Ramos (cell line): Measurements from ENCODE around the gene TLN1.

Source experiments
- in situ Hi-C: fragments of 300-500 bp; cut with MboI; formaldehyde crosslinking; loops from one replicate; pipeline ENCODE4 v1.14.3; 2022; ENCODE audit warnings: low sequenced_read_pairs; ENCODE audit not compliant: unreplicated experiment

The TLN1 gene

DNA sequence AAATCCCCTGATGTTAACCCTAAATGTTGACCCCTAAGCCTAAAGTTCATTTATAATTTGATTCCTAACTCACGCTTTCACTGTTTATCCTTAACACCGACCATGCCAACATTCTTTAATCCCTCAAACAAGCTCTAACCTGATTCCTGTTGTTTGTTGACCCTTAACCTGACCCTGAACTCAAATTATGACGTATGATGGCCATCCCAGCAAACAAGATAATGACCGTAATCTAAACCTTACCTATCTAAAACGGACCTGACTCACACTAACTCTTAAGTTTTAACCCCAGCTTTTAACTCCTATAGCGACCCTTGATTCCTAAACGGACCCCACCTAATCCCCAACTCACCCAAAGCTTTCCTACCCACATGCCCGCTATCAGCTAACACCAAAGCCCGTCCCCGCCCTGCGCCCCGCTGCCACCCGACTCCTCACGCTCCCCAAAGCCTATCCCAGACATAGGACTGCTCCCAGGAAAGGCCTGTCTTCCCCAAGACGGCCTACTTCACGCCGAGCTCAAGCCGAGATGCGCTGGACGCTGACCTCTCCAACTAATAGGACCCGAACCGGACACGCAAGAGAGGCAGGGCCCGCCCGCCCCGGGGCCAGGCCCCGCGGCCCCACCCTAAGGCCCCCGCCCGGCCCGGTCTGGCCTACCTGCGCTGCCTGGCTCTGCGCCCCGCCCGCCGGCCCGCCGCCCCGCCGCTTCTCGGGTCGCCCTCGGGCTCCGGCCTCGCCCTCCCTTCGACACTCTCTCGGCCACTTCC lies 395 bp downstream of the TLN1 start:
- in situ Hi-C loops = loop anchor here (25.0 kb wide), 1 partner anchor 644 kb away; the partner anchor contains the start of genes FANCG and PIGO

DNA sequence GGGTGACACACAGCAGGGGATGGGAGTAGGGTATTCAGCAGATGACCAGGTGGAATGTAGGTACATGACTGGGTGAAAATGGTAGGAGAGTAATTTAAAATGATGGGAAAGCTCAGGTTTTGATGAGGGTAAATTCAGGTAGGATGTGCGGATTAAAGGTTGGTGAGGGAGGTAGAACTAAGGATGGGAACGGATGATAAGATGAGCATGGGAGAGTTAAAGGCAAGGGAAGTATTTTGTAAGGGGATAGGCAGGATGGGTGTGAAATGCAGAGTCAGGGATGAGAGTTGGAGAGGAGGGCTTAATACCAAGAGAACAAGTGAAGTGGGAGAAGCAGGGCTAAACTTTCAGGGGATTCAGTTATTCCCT lies 1.5 kb downstream of the TLN1 start:
- in situ Hi-C loops = loop anchor here (25.0 kb wide), 1 partner anchor 643 kb away; the partner anchor contains the start of genes FANCG and PIGO

DNA sequence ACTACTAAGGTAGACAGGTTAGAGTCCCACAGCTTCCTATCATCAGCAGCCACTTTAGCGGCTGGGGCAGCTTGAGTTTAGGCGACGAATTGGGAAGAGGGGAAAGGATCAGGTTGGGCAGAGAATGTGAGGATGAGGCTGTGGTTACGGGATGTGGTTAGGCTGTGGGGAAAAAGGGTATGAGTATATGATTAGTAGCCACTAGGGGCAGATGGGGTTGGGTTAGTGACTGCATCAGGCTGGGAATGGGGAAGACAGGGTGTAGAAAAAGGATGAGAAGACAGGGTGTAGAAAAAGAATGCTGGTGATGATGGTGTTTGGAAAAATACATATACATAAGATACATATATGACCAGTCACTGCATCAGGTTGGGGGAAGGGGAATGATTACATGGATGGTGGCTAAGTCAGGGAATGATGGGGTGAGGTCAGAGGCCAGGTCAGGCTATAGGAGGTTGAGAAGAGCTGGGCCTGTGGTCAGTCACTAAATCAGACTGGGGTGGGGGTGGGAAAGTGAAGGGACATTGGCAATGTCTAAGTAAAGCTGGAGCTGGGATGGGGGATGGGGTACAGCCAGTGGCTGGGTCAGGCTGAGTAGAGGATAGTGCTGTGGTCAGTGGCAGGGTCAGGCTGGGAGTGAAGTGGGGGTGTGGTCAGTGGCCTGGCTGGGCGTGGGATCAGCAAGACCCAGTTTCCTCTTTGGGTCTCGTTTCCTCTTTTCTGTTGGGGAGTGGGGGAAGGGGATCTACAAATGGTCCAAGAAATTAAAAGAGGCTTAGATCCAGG lies 2.1 kb downstream of the TLN1 start:
- in situ Hi-C loops = loop anchor here (10.0 to 25.0 kb wide), 2 partner anchors 125 to 643 kb away; partner anchors contain the start of genes FANCG, PIGO and TESK1

DNA sequence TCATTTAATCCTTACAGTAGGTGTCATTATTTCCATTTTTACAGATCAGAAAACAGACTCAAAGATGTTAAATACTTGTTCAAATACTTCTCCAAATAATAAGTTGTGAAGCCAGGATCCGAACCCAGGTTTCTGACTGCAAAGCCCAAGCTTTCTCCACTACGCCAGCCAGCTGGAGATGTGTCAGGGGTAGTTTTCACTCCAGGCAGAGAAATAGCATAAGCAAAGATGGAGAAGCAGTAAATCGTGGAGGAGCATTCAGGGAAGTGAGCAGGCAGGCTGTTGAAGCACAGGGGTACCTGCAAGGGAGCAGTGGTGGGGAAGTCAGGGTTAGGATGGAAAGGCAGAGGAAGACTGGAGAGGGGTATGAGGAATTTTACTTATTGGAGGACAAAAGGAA lies 2.9 kb downstream of the TLN1 start:
- in situ Hi-C loops = loop anchor here (10.0 to 25.0 kb wide), 2 partner anchors 124 to 642 kb away; partner anchors contain the start of genes FANCG, PIGO and TESK1

DNA sequence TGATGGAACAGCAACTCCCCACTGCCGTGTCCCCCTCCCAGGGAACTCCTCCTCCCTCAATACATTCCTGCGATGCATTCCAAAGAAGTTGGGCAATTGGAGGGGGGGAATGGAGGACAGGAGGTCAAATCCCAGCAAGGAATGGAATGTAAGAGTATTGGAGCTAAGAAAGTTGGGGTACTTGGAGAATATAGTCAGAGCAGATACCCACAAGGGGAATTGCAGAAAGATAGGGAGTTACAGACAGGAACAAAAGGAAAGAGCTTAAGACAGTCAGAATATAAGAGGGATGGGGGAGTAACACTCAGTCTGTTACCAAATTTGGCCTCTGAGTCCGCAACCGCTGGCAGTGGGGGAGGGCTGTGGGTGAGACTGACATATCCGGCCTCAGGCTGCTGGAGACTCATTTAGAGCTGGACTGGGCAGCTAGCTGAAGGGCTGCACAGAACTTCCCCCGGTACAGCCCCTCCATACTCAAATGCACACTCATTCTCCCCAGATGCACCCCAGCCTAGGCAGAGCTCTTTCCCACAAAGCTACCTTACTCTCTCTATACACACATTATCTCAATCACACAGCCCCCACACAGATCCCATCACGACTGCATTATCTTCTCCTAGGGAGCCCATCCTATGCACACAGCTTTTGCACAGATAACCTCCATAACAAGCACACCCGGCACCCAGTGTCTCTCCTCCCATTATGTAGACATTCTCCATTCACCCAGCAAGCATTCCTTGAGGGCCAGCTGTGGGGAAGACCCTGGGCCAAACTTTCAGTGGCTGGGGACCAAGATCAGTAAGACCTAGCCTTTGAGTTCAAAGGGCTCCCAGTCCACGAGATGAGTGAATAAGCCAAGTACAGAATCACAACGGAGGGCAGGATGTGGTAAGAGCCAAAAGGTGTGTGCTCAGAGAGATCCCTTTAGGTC lies 3.7 kb downstream of the TLN1 start:
- in situ Hi-C loops = loop anchor here (10.0 to 25.0 kb wide), 2 partner anchors 124 to 641 kb away; partner anchors contain the start of genes FANCG, PIGO and TESK1

DNA sequence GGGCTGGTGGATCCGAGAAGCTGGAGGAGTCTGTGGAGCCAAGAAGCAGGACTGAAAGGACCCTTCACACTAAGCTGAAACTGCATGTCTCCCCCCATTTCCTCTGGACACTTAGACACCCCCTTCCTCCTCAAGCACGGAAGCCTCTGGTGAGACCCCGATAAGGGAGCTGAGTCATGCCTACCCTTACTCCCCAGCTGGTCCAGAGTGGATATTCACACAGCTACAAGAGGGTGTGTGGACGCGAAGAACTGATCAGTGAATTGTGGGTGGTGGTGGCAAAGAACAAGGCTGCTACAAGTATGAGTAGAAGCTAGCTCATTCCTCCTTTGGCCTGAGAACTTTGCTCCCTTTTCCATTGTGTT lies 4.3 kb downstream of the TLN1 start:
- in situ Hi-C loops = loop anchor here (10.0 to 25.0 kb wide), 2 partner anchors 123 to 640 kb away; partner anchors contain the start of genes FANCG, PIGO and TESK1

DNA sequence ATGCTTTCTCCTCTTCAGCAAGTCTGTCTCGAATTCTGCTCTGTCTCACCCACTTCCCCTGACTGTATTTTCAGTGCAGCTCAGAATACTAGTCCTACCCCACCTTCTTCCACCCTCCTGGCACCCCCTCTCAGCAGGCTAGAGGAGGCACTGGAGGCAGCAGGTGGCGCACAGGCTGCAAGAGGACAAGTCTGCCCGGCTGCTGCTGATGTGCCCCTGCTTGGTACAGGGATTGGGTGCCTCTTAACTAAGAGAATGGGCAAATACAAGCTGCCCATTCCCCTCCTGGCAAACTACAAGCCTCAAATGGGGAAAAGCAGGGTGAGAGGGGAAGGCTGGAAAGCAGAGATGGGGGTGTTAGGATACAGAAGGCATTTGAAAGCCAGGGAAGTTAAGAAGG lies 5.1 kb downstream of the TLN1 start:
- in situ Hi-C loops = loop anchor here (10.0 to 25.0 kb wide), 2 partner anchors 122 to 640 kb away; partner anchors contain the start of genes FANCG, PIGO and TESK1

DNA sequence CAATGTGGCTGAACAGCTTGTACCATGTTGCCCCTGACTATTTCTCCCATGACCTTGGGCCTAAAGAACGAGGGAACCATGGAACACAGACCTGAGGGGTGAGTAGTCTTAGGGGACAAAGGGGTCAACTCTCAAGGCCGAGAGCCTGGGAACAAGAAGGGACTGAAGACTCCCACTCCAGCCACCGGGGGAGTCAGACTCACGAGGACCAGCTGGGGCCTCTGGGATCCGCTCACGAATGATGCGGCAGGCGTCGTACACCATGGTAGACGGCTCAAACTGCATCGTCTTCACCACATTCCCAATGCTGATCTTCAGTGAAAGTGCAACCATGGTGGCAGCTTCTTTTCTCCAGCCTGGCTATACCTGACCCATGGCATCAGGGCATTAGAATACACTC lies 6.6 kb downstream of the TLN1 start:
- in situ Hi-C loops = loop anchor here (10.0 to 25.0 kb wide), 2 partner anchors 121 to 638 kb away; partner anchors contain the start of genes FANCG, PIGO and TESK1

DNA sequence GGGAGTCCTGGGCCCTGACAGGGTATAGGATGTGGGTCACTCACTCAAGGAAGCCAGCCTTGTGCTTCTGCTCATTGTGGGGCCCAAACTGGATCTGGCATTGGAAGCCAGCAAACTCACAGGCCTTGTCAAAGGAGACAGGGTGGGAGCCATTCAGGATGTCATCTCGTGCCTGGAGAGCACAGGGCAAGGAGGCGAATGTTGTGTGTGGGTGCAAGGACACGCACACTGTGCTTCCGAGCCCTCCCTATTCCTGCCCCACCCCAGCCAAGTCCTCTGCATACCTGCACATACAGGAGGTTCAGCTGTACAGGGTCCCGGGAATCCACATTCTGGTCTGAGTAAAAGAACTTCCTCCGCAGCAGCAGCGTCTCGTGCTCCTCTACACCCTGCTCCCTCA lies 8.1 kb downstream of the TLN1 start:
- in situ Hi-C loops = loop anchor here (10.0 kb wide), 1 partner anchor 119 kb away; the partner anchor contains the start of gene TESK1

DNA sequence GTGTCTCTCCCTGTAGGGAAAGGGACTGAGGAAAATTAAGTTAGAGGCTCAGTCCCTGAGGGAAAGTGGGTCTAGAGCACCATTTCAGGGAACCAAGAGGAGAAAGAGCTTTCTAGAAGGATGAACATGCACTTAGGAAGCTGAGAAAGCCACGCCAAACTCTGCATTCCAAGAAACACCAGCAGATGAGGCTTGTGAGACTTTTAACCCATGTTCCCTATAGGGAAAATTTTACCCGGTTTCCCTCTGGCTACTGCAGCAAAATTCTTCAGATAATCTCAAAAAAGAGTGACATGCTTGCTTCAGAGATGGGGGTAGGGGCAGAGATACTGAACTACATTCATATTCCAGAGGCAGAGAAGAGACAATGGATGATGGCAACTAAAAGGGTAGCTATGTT lies 8.6 kb downstream of the TLN1 start:
- in situ Hi-C loops = loop anchor here (10.0 kb wide), 1 partner anchor 119 kb away; the partner anchor contains the start of gene TESK1

DNA sequence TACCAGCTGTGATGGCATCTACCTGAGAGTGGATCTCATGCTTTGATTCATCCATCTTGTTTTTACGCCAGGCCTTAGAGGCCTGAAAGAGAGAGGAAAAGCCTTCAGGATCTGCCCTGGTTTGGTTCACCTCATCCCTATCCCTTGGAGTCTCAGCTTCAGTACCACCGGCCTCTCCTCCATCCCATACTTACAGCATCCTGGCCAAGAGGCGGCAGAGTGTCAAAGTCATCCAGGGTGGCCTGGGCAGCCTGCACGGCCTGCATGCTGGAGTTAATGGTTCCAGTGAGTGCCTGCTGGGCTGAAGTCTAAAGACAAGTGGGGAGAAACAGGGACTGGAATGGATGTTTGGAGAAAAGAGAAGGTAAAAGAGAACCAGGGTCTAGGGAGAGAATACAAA lies 12.4 kb downstream of the TLN1 start:
- in situ Hi-C loops = no loop called here

DNA sequence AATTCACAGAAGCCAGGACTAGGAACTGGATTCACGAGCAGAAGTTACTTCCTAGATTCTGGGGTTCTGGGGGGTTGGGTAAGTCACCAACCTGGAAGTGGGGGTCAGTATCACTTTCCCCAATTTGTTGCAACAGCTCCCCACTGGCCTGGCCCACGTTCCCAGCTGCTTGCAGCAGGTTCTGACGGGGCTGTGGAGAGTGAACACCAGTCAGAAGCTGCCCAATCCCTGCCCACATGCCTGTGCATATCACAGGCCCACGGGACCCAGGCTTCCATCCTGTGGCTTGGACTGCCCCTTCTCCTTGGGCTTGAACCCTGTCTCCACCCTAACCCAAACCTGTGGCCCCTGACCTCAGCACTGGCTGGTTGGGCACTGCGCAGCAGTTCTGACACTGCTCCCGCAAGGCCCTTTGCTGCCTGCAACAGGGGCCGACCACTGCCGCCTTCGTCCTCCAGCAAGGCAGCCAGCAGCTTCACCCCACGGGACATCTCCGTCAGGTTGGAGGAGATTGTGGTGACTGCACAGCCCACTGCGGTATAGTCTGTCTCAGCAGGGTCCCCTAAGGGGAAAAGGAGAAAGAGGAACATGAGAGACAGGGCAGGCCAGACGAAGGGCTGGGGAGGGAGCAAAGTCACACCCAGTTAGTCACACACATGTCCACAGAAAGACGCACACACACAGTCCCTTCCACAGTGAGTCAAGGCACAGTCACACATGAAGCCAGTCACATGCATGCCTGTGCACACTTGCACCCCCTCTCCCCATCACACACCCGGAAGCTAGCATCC lies 13.1 kb downstream of the TLN1 start:
- in situ Hi-C loops = no loop called here

DNA sequence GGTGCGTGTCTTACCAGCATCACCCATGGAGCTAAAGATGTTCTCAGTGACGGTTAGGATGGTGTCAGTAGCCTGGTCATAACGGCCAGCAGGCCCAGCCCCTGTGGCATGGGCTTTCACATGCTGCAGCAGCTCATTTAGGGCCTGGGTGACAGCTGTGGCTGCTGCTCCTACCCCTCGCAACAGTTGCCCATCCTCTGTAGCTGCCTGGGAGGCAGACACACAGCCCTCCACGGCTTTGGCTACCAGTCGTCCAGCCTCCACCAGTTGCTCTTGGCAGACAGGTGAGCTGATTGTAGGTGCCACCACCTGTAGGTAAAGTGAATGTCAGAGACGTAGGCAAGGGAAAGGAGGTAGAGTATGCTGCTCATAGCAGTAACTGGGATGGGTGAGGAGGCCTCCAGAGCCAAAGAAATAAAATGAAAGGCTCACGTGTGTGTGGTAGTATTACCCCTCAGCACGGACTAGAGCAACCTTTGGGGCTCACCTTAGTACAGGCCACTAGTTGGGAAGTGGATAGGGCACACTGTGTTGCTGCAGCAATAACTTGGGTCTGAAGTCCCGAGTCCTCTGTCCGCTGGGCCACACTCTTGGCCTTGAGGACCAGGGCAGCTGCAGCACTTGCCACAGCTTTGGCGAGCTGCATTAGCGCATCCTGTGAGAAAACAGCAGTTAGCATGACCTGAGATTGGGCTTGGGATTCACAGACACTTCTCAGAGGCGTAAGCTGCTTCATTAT lies 14.7 kb downstream of the TLN1 start:
- in situ Hi-C loops = no loop called here

DNA sequence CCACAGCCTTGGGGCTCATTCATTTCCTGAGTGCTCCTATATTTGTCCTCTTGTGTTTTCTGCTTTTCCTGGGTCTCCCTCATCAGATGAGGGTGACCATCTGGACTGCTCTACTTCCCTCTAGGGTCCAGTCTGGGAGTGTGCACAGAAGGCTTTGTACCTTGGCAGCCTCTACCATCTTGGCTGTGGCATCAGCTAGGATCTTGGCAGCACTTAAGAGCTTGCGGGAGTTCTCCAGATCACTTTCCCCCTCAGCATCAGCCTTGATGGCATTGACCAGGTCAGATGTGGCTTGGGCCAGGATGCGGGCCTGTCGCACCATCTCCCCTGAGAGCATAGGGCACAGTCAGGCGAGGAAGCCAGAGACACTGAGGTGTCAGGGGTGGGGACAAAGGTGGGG lies 15.8 kb downstream of the TLN1 start:
- in situ Hi-C loops = no loop called here

DNA sequence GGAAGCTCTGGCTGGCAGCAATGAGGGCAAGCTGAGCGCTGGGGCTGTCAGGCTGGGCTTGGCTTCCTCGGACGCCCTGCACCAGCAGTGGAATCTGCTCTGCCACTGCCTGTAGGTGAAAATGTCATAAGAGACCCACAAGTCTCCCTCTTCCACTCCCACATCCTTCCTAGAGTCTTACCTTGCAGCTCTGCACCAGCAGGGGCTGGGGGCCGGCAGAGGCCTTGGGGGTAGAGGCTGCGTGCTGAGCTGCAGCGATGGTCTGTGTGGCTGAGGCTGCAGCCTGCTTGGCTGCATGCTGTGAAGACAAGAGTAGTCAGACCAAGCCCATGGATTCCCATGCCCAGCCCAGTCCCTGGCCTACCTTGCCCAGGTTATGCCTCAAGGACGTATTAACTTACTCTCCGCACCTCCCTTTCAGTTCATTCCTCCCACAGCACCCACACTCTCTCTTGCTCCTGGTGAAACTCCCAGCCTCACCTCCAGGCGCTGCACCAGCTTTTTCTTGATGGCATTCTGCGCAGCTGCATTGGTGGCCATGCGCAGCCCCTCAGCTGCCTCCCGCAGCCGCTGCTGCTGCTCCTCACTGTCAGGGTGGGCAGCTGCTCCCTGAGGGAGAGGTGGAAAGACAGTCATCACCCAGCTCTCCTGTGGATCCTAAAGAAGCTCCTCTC lies 17.3 kb downstream of the TLN1 start:
- in situ Hi-C loops = no loop called here

DNA sequence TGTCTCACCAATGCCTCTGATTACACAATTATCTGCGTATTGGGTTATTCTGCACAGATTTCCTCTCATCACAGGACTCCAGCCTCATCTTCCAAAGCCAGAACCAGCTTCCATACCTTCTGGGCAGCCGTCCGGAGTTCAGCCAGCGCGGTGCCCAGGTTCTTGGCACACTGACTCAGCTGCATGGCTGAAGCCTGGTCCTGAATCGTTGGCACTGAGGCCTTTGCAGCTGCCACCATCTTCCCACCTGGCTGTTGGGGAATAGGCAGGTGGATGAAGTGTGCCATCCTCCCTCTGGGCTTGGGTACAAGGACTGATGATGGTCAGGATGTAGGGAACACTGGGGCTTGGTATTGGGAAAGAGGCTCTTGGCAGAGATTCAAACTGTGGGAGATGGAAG lies 17.9 kb downstream of the TLN1 start:
- in situ Hi-C loops = no loop called here

DNA sequence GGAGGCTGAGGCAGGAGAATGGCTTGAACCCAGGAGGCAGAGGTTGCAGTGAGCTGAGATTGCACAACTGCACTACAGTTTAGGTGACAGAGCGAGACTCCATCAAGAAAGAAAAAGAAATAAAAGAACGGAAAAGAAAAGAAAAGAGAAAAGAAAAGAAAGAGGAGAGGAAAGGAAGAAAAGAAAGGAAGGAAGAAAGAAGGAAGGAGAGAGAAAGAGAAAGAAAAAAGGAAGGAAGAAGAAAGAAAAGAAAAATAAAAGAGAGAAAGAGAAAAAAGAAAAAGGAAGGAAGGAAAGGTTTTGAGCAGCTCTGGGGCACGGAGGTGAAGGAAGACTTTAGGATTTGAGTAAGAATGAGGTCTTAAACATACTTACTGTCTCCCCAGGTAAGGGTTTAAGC lies 18.4 kb downstream of the TLN1 start:
- in situ Hi-C loops = no loop called here
